GM21528 (cell line): ENCODE results near the gene EXOC4.

Experiments used
- ATAC-seq: cut with Tn5 transposase; IDR thresholded peaks from one replicate; pipeline ENCODE4 v1.9.1; 2021; ENCODE audit warnings: mild to moderate bottlenecking, moderate library complexity; ENCODE audit not compliant: unreplicated experiment, low FRiP score

Gene EXOC4

GRCh38 chr7:133796782-133797745 lies 544.2 kb downstream of the EXOC4 start:
- ATAC-seq, result no peak

- ATAC-seq, result no peak
Measured at GRCh38 chr7:133797818-133798520, 545.1 kb downstream of the EXOC4 start.

GRCh38 chr7:133801341-133801740 lies 548.5 kb downstream of the EXOC4 start:
- no peak for ATAC-seq

- ATAC-seq, result no peak
Measured at GRCh38 chr7:133804127-133804526, 551.2 kb downstream of the EXOC4 start.

GRCh38 chr7:133805426-133805825 lies 552.5 kb downstream of the EXOC4 start:
- no peak for ATAC-seq

GRCh38 chr7:133807624-133808492 lies 555.0 kb downstream of the EXOC4 start:
- no peak for ATAC-seq

- no peak for ATAC-seq
Measured at GRCh38 chr7:133808493-133808866, 555.6 kb downstream of the EXOC4 start.

GRCh38 chr7:133812877-133813276 lies 560.0 kb downstream of the EXOC4 start:
- ATAC-seq, result no peak

- no peak for ATAC-seq
Measured at GRCh38 chr7:133815611-133816210, 562.8 kb downstream of the EXOC4 start.

- ATAC-seq, result no peak
Measured at GRCh38 chr7:133819695-133820094, 566.8 kb downstream of the EXOC4 start.

- ATAC-seq, result no peak
Measured at GRCh38 chr7:133820584-133820983, 567.7 kb downstream of the EXOC4 start.

GRCh38 chr7:133821171-133821570 lies 568.3 kb downstream of the EXOC4 start:
- no peak for ATAC-seq

- no peak for ATAC-seq
Measured at GRCh38 chr7:133822001-133822641, 569.2 kb downstream of the EXOC4 start.

- ATAC-seq, result no peak
Measured at GRCh38 chr7:133822868-133823552, 570.1 kb downstream of the EXOC4 start.

GRCh38 chr7:133824132-133824531 lies 571.3 kb downstream of the EXOC4 start:
- no peak for ATAC-seq

GRCh38 chr7:133827707-133828623 lies 575.1 kb downstream of the EXOC4 start:
- ATAC-seq, result no peak

- ATAC-seq, result no peak
Measured at GRCh38 chr7:133828906-133829305, 576.0 kb downstream of the EXOC4 start.

GRCh38 chr7:133829336-133829897 lies 576.5 kb downstream of the EXOC4 start:
- ATAC-seq, result no peak
